Parathyroid adenoma (tissue), 2 donors: ENCODE measurements around the gene OR10K2.

ENCODE experiments used
- H2AFZ ChIP-seq: fragments of 300-600 bp; sonication (generic); one replicate; pipeline ENCODE4 v1.7.0; 2017; ENCODE audit warnings: antibody characterized with exemption, mild to moderate bottlenecking
- H3K27ac ChIP-seq: fragments of 300-600 bp; sonication (generic); one replicate; pipeline ENCODE4 v1.7.0; 2017
- H3K27me3 ChIP-seq: fragments of 300-600 bp; sonication (generic); one replicate; pipeline ENCODE4 v1.7.0; 2017; ENCODE audit warnings: low read length; ENCODE audit not compliant: control insufficient read depth, insufficient read depth
- H3K36me3 ChIP-seq: fragments of 300-600 bp; sonication (generic); one replicate; pipeline ENCODE4 v1.7.0; 2017; ENCODE audit warnings: low read length; ENCODE audit not compliant: control insufficient read depth, insufficient read depth
- H3K4me1 ChIP-seq: fragments of 300-600 bp; sonication (generic); one replicate; pipeline ENCODE4 v1.7.0; 2017; ENCODE audit warnings: control low read depth
- H3K4me2 ChIP-seq: fragments of 300-600 bp; sonication (generic); one replicate; pipeline ENCODE4 v1.7.0; 2017; ENCODE audit warnings: low read length
- H3K4me3 ChIP-seq: fragments of 300-600 bp; sonication (generic); one replicate; pipeline ENCODE4 v1.7.0; 2017; ENCODE audit warnings: low read depth, low read length
- H3K79me2 ChIP-seq: fragments of 300-600 bp; sonication (generic); one replicate; pipeline ENCODE4 v1.7.0; 2017; ENCODE audit warnings: control low read depth
- H3K9ac ChIP-seq: fragments of 300-600 bp; sonication (generic); one replicate; pipeline ENCODE4 v1.7.0; 2017; ENCODE audit warnings: mild to moderate bottlenecking
- H3K9me3 ChIP-seq: fragments of 300-600 bp; sonication (generic); one replicate; pipeline ENCODE4 v1.7.0; 2017; ENCODE audit warnings: low read length; ENCODE audit not compliant: control insufficient read depth
- TF ChIP-seq, protein P1 (sequence below): fragments of 300-600 bp; sonication (generic); IDR thresholded peaks from one replicate; pipeline ENCODE4 v1.7.0; 2017; ENCODE audit warnings: antibody characterized with exemption, mild to moderate bottlenecking
- donor health status: primary hyperparathyroidism.

OR10K2 gene, protein sequence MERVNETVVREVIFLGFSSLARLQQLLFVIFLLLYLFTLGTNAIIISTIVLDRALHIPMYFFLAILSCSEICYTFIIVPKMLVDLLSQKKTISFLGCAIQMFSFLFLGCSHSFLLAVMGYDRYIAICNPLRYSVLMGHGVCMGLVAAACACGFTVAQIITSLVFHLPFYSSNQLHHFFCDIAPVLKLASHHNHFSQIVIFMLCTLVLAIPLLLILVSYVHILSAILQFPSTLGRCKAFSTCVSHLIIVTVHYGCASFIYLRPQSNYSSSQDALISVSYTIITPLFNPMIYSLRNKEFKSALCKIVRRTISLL

DNA sequence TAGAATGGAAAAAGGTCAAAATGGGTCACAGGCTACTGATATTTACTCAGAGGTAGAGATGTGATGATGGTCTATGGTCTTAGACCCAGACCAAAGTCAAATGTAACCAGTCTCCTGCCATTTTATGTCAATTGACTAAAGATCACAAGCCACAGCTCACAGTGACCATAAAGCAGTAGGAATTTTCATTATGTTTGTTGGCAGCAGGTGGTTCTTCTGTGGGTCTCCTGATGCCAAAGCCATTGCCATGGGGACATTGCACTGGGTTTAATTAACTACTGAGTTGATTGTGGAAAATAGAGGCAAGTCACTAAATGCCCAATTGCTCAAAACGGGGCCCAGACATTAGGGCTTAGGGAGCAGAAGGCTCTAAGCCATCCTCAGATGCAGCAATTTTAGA lies at the start of gene OR10K2:
OR10K2 (minus strand) TSS at position 101 of the 400 bp plus-strand sequence. CDS start 5,371 bp downstream, outside the sequence.
- H3K4me1 ChIP-seq, result no peaks in the 10 kb centered on the region

DNA sequence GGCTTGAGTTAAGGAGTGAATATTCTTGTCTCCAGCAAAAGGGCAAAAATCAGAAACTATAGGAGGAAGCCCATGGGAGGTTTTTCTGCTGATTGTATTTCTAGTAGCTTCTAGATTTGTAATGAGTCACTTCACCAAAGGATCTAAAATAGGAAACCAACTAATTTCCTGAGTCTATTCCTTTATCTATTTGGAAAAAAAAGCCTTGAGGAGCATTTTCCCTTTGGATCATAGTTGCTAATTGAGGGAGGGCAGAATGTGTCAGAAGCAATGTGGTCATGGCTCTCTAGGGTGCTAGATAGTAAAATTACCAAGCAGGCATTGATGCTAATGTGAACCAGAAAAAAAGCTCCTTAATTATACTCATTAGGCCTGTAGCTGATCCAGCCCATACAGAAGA lies 45.9 kb upstream of the OR10K2 start, which contains the start of gene OR10R2:
OR10R2 (plus strand) TSS at position 301 of the 400 bp plus-strand sequence. CDS start 106 bp downstream, outside the sequence.
- no peaks in the 10 kb centered on the region for H3K27me3 ChIP-seq
- no peaks in the 10 kb centered on the region for H3K36me3 ChIP-seq
- H3K4me3 ChIP-seq, result no peak within 1 kb of the TSS
- no peak within 1 kb of the TSS for H2AFZ ChIP-seq
- H3K4me2 ChIP-seq, result no peak within 1 kb of the TSS
- no peaks in the 10 kb centered on the region for H3K4me1 ChIP-seq
- no peaks in the 10 kb centered on the region for H3K9me3 ChIP-seq
- TF ChIP-seq, protein P1, sequence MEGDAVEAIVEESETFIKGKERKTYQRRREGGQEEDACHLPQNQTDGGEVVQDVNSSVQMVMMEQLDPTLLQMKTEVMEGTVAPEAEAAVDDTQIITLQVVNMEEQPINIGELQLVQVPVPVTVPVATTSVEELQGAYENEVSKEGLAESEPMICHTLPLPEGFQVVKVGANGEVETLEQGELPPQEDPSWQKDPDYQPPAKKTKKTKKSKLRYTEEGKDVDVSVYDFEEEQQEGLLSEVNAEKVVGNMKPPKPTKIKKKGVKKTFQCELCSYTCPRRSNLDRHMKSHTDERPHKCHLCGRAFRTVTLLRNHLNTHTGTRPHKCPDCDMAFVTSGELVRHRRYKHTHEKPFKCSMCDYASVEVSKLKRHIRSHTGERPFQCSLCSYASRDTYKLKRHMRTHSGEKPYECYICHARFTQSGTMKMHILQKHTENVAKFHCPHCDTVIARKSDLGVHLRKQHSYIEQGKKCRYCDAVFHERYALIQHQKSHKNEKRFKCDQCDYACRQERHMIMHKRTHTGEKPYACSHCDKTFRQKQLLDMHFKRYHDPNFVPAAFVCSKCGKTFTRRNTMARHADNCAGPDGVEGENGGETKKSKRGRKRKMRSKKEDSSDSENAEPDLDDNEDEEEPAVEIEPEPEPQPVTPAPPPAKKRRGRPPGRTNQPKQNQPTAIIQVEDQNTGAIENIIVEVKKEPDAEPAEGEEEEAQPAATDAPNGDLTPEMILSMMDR, result no peak
- H3K79me2 ChIP-seq, result no peaks in the 10 kb centered on the region
- no peak within 1 kb of the TSS for H3K27ac ChIP-seq
- no peak within 1 kb of the TSS for H3K9ac ChIP-seq

More for the DNA sequence above, at the start of gene OR10K2:
- Histone ChIP-seq H3K27me3 (no peaks in the 10 kb centered on the region), H2AFZ (no peak within 1 kb of the TSS), H3K9ac (no peak within 1 kb of the TSS), H3K27ac (no peak within 1 kb of the TSS), H3K36me3 (no peaks in the 10 kb centered on the region), H3K4me3 (no peak within 1 kb of the TSS), H3K9me3 (no peaks in the 10 kb centered on the region), H3K79me2 (no peaks in the 10 kb centered on the region), H3K4me2 (no peak within 1 kb of the TSS)
- TF ChIP-seq, protein P1, result no peak

DNA sequence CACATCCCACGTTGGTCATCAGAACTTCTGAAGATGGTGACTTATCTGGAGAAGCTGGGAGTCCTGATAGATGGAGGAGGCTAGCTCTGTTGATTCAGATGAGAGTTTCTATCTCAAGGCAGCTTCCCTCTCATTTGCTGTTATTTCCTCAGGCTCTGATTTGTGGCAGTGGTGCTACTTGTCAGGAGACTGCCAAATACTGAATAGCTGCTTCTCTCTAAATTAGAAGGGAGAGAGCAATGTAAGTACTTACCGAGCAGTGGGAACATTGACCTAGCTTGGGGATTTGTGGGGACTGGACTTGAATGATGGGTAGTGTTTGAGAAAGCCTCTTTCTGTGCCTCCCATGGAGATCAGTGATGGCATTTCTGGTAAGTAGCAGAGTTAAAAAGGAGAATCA lies 35.5 kb upstream of the OR10K2 start, which contains the start of gene OR10K1:
OR10K1 (plus strand) TSS at position 301 of the 400 bp plus-strand sequence. CDS start 3,728 bp downstream, outside the sequence.
- Histone ChIP-seq H2AFZ (no peak within 1 kb of the TSS), H3K4me1 (no peaks in the 10 kb centered on the region), H3K36me3 (no peaks in the 10 kb centered on the region), H3K9me3 (no peaks in the 10 kb centered on the region), H3K4me2 (no peak within 1 kb of the TSS), H3K79me2 (no peaks in the 10 kb centered on the region), H3K9ac (no peak within 1 kb of the TSS), H3K27ac (no peak within 1 kb of the TSS), H3K4me3 (no peak within 1 kb of the TSS), H3K27me3 (no peaks in the 10 kb centered on the region)
- TF ChIP-seq, protein P1, result no peak

DNA sequence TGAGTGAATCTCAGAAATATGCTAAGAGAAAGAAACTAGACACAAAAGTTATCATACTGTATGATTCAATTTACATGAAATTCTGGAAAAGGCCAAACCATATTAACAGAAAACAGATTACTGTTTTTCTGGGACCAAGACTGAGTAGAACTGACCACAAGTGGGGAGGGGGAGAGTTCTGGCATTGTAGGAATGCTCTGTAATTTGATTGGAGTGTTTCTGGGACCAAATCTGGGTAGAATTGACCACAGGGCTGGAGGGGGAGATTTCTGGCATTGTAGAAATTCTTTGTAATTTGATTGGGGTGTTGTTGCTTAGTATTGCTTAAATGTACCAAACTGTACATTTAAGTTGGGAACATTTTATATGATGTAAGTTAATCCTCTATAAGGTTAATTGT lies 32.2 kb upstream of the OR10K2 start:
- TF ChIP-seq, protein P1, result no peak

More for the DNA sequence above, 32.2 kb upstream of the OR10K2 start:
- no peaks in the 10 kb centered on the region for H3K36me3 ChIP-seq
- H3K79me2 ChIP-seq, result no peaks in the 10 kb centered on the region
- no peak overlapping the region for H3K4me3 ChIP-seq
- H3K27me3 ChIP-seq, result no peaks in the 10 kb centered on the region
- H3K9me3 ChIP-seq, result no peaks in the 10 kb centered on the region
- no peak overlapping the region for H2AFZ ChIP-seq
- no peaks in the 10 kb centered on the region for H3K4me1 ChIP-seq
- H3K9ac ChIP-seq, result no peak overlapping the region
- H3K27ac ChIP-seq, result no peak overlapping the region
- no peak overlapping the region for H3K4me2 ChIP-seq
